T-cell (primary cell): ENCODE results near the gene ZNF185. TPM values are rescaled to one million over a fixed set of nuclear protein-coding genes. Genes with fewer than 3 reads are reported as not detected.

Experiments
- ATAC-seq, 4 experiments: fragments of 200-7000 bp in 3 of 4; fragments of 150-1000 bp in 1 of 4; cut with Tn5 transposase; replicated peaks in 1 of 4; 1 replicate in 3 of 4; 2 replicates in 1 of 4; pipeline ENCODE4 v1.10.0; 2021; ENCODE audit warnings: moderate library complexity in 3 of 4, mild to moderate bottlenecking in 2 of 4, moderate number of reproducible peaks in 1 of 4
- CTCF ChIA-PET, 2 donors: fragments of 300-600 bp; sonication (Branson Sonifier 250); formaldehyde crosslinking; loops; one replicate each; lab custom pipeline; 2022; ENCODE audit warnings: antibody characterized with exemption in 2 of 2; lab: Charles Lee
- POLR2A ChIA-PET, 2 donors: fragments of 300-600 bp; sonication (Branson Sonifier 250); formaldehyde crosslinking; loops; one replicate each; lab custom pipeline; 2022; ENCODE audit warnings: antibody characterized with exemption in 2 of 2; lab: Charles Lee
- DNase-seq, 35 experiments: peaks; one replicate each; pipeline versions ENCODE4 v3.0.0 to v3.0.0-alpha.2; 2013 to 2023
- H3K27ac ChIP-seq: one replicate; pipeline ENCODE4 v1.5.1; 2013; ENCODE audit warnings: low read length
- H3K27me3 ChIP-seq, 2 experiments: replicated peaks in 1 of 2; 1 replicate in 1 of 2; 2 replicates in 1 of 2; pipeline versions ENCODE4 v1.6.1 to v1.7.0; 2013; ENCODE audit warnings: low read length in 1 of 2, mixed read lengths in 1 of 2; ENCODE audit not compliant: control insufficient read depth in 2 of 2, insufficient read depth in 2 of 2; ENCODE audit errors: extremely low read depth in 1 of 2
- H3K36me3 ChIP-seq, 2 donors: 1 replicate in 1 of 2; 2 replicates in 1 of 2; pipeline versions ENCODE4 v1.6.1 to v1.7.0; 2013; ENCODE audit warnings: low read length in 1 of 2; ENCODE audit not compliant: control insufficient read depth in 2 of 2, insufficient read depth in 1 of 2; ENCODE audit errors: extremely low read depth in 1 of 2
- H3K4me1 ChIP-seq, 2 experiments: 1 replicate in 1 of 2; 2 replicates in 1 of 2; pipeline versions ENCODE4 v1.6.1 to v1.7.0; 2013; ENCODE audit warnings: low read length in 2 of 2, mixed read lengths in 1 of 2; ENCODE audit not compliant: insufficient read depth in 2 of 2, control insufficient read depth in 1 of 2; ENCODE audit errors: extremely low read depth in 1 of 2
- H3K4me3 ChIP-seq, 2 donors: 1 replicate in 1 of 2; 2 replicates in 1 of 2; pipeline versions ENCODE4 v1.5.1 to v1.7.0; 2013; ENCODE audit warnings: mild to moderate bottlenecking in 2 of 2, low read length in 1 of 2, moderate library complexity in 1 of 2; ENCODE audit not compliant: control insufficient read depth in 1 of 2; ENCODE audit errors: extremely low read depth in 1 of 2
- H3K9me3 ChIP-seq: 2 replicates; pipeline ENCODE4 v1.7.0; 2013
- H3K27ac Mint-ChIP-seq, 2 donors: one replicate each; pipeline ENCODE4 v1.8.0; 2020 to 2021; ENCODE audit warnings: mild to moderate bottlenecking in 2 of 2, mixed read lengths in 2 of 2
- H3K27me3 Mint-ChIP-seq, 2 donors: one replicate each; pipeline ENCODE4 v1.8.0; 2021 to 2022; ENCODE audit warnings: mixed read lengths in 2 of 2
- H3K36me3 Mint-ChIP-seq: one replicate; pipeline ENCODE4 v1.8.0; 2021; ENCODE audit warnings: mixed read lengths
- H3K4me1 Mint-ChIP-seq, 3 donors: one replicate each; pipeline ENCODE4 v1.8.0; 2020 to 2022; ENCODE audit warnings: mixed read lengths in 3 of 3, mild to moderate bottlenecking in 1 of 3
- H3K4me3 Mint-ChIP-seq, 3 donors: one replicate each; pipeline ENCODE4 v1.8.0; 2020 to 2022; ENCODE audit warnings: mild to moderate bottlenecking in 3 of 3, mixed read lengths in 3 of 3, moderate library complexity in 3 of 3
- H3K9me3 Mint-ChIP-seq, 3 donors: one replicate each; pipeline ENCODE4 v1.8.0; 2020 to 2022; ENCODE audit warnings: mixed read lengths in 3 of 3
- whole genome bisulfite sequencing: methylation state at CpG from one replicate; pipeline ENCODE4 v1.1.5; 2013; ENCODE audit warnings: missing lambda C conversion rate; ENCODE audit not compliant: insufficient coverage; 5-methylcytosine and 5-hydroxymethylcytosine counted together
- total RNA-seq, 35 experiments: library from RNA in 6 of 35; stranded (reverse) in 6 of 35; fragments of 120-200 nt in 1 of 35; gene quantifications; one replicate each; pipeline versions ENCODE4 v1.2.1 to v1.2.4 and lab custom pipeline; 2013 to 2026

Gene ZNF185
- total RNA-seq, 5 donors from 2014 or later (not counting 1 experiment from before 2014, with no cell fraction given) = 1.9 to 3.3 (median 2.2) TPM

- Histone ChIP-seq H3K36me3 (no peaks in the 10 kb centered on the region), H3K27ac (no peak overlapping the region), H3K4me1 (peaks cover 0 to 17% of the 10 kb centered on the region in 2 experiments), H3K4me3 (no peak overlapping the region), H3K9me3 (no peaks in the 10 kb centered on the region), H3K27me3 (peaks cover 0 to 2% of the 10 kb centered on the region in 2 experiments)
- no peaks in the 10 kb centered on the region for H3K27me3 Mint-ChIP-seq
- POLR2A ChIA-PET = no interaction called here
- no peaks in the 10 kb centered on the region for H3K36me3 Mint-ChIP-seq
- DNase-seq (no peak), ATAC-seq (peak in 1 of 4 experiments; percentile 29)
- CTCF ChIA-PET = no interaction called here
- no peaks in the 10 kb centered on the region for H3K9me3 Mint-ChIP-seq
- H3K4me3 Mint-ChIP-seq = no peak overlapping the region
- peaks cover 11 to 16% (median 15%) of the 10 kb centered on the region in 3 donors for H3K4me1 Mint-ChIP-seq
- no peak overlapping the region for H3K27ac Mint-ChIP-seq
- no CpG with 5 or more reads among the region's 10 CpGs for WGBS
Observed at GRCh38 chrX:152923599-152923998, 25.7 kb downstream of the ZNF185 start.

GRCh38 chrX:152925835-152926234, 28.0 kb downstream of the ZNF185 start:
- Histone ChIP-seq H3K4me1 (peaks cover 0 to 17% of the 10 kb centered on the region in 2 experiments), H3K27ac (no peak overlapping the region), H3K9me3 (no peaks in the 10 kb centered on the region), H3K36me3 (no peaks in the 10 kb centered on the region), H3K27me3 (peaks cover 0 to 4% of the 10 kb centered on the region in 2 experiments), H3K4me3 (no peak overlapping the region)
- 92% methylated on average over 2 of the region's 5 CpGs for WGBS
- ATAC-seq = peak in 1 of 4 experiments; percentile 7
- ChIA-PET CTCF (no interaction called here), POLR2A (no interaction called here)
- no peak for DNase-seq
- H3K27ac Mint-ChIP-seq = no peak overlapping the region
- H3K27me3 Mint-ChIP-seq = peaks cover 0 to 10% of the 10 kb centered on the region in 2 donors
- no peaks in the 10 kb centered on the region for H3K36me3 Mint-ChIP-seq
- no peaks in the 10 kb centered on the region for H3K9me3 Mint-ChIP-seq
- peaks cover 11 to 16% (median 15%) of the 10 kb centered on the region in 3 donors for H3K4me1 Mint-ChIP-seq
- no peak overlapping the region for H3K4me3 Mint-ChIP-seq

GRCh38 chrX:152926279-152926678, 28.4 kb downstream of the ZNF185 start:
- Mint-ChIP-seq H3K9me3 (no peaks in the 10 kb centered on the region), H3K27me3 (peaks cover 0 to 10% of the 10 kb centered on the region in 2 donors), H3K36me3 (no peaks in the 10 kb centered on the region), H3K27ac (no peak overlapping the region), H3K4me1 (peaks cover 11 to 15% (median 12%) of the 10 kb centered on the region in 3 donors), H3K4me3 (no peak overlapping the region)
- 0% methylated on average over 1 of the region's 8 CpGs for WGBS
- Histone ChIP-seq H3K27ac (no peak overlapping the region), H3K27me3 (peaks cover 0 to 4% of the 10 kb centered on the region in 2 experiments), H3K9me3 (no peaks in the 10 kb centered on the region), H3K4me3 (no peak overlapping the region), H3K36me3 (no peaks in the 10 kb centered on the region), H3K4me1 (peaks cover 0 to 16% of the 10 kb centered on the region in 2 experiments)
- ATAC-seq (peak; percentile 59 to 78 (median 68)), DNase-seq (peak in 23 of 35 experiments; percentile 1 to 53 (median 18))
- ChIA-PET POLR2A (no interaction called here), CTCF (no interaction called here)

GRCh38 chrX:152926923-152927322, 29.1 kb downstream of the ZNF185 start:
- Mint-ChIP-seq H3K27ac (no peak overlapping the region), H3K4me1 (peaks cover 11 to 12% (median 12%) of the 10 kb centered on the region in 3 donors), H3K9me3 (no peaks in the 10 kb centered on the region), H3K27me3 (peaks cover 0 to 10% of the 10 kb centered on the region in 2 donors), H3K4me3 (no peak overlapping the region), H3K36me3 (no peaks in the 10 kb centered on the region)
- Histone ChIP-seq H3K36me3 (no peaks in the 10 kb centered on the region), H3K27me3 (peaks cover 0 to 4% of the 10 kb centered on the region in 2 experiments), H3K9me3 (no peaks in the 10 kb centered on the region), H3K4me1 (peaks cover 0 to 10% of the 10 kb centered on the region in 2 experiments), H3K4me3 (no peak overlapping the region), H3K27ac (no peak overlapping the region)
- WGBS = no CpG with 5 or more reads among the region's 11 CpGs
- DNase-seq (no peak), ATAC-seq (no peak)
- POLR2A ChIA-PET = no interaction called here
- CTCF ChIA-PET = no interaction called here

GRCh38 chrX:152927858-152928760, 30.2 kb downstream of the ZNF185 start:
- Histone ChIP-seq H3K4me1 (peaks cover 0 to 10% of the 10 kb centered on the region in 2 experiments), H3K4me3 (no peak overlapping the region), H3K27me3 (peaks cover 0 to 10% of the 10 kb centered on the region in 2 experiments), H3K27ac (no peak overlapping the region), H3K36me3 (no peaks in the 10 kb centered on the region), H3K9me3 (no peaks in the 10 kb centered on the region)
- Mint-ChIP-seq H3K36me3 (no peaks in the 10 kb centered on the region), H3K4me1 (peaks cover 11 to 12% (median 11%) of the 10 kb centered on the region in 3 donors), H3K4me3 (no peak overlapping the region), H3K9me3 (no peaks in the 10 kb centered on the region), H3K27me3 (peaks cover 0 to 16% of the 10 kb centered on the region in 2 donors), H3K27ac (no peak overlapping the region)
- WGBS = 76% methylated on average over 5 of the region's 18 CpGs
- CTCF ChIA-PET = no interaction called here
- POLR2A ChIA-PET = interaction anchor here in 1 of 2 donors (0.6 kb wide), 1 partner anchor 12 kb away, joined by 9 read pairs; no protein-coding TSS in a partner anchor
- DNase-seq (no peak), ATAC-seq (no peak)

GRCh38 chrX:152928761-152929400, 31.0 kb downstream of the ZNF185 start:
- ChIA-PET CTCF (no interaction called here), POLR2A (interaction anchor here in 1 of 2 donors (0.6 kb wide), 1 partner anchor 11 kb away, joined by 9 read pairs; no protein-coding TSS in a partner anchor)
- no peak overlapping the region for H3K27ac Mint-ChIP-seq
- WGBS = 79% methylated on average over 6 of the region's 10 CpGs
- Histone ChIP-seq H3K27ac (no peak overlapping the region), H3K4me3 (no peak overlapping the region), H3K27me3 (peaks cover 0 to 10% of the 10 kb centered on the region in 2 experiments), H3K36me3 (no peaks in the 10 kb centered on the region), H3K9me3 (no peaks in the 10 kb centered on the region), H3K4me1 (peaks cover 0 to 7% of the 10 kb centered on the region in 2 experiments)
- peaks cover 3 to 6% (median 6%) of the 10 kb centered on the region in 3 donors for H3K4me1 Mint-ChIP-seq
- ATAC-seq (no peak), DNase-seq (no peak)
- no peak overlapping the region for H3K4me3 Mint-ChIP-seq
- H3K27me3 Mint-ChIP-seq = peaks cover 0 to 18% of the 10 kb centered on the region in 2 donors
- no peaks in the 10 kb centered on the region for H3K36me3 Mint-ChIP-seq
- no peaks in the 10 kb centered on the region for H3K9me3 Mint-ChIP-seq
